PC-3 (cell line): ENCODE measurements around the gene CALM3.

ENCODE experiments used
- EZH2 ChIP-seq: fragments of 300-600 bp; sonication (generic); IDR thresholded peaks from one replicate; pipeline ENCODE4 v1.6.1; 2017; ENCODE audit warnings: antibody characterized with exemption, mild to moderate bottlenecking, low read length; ENCODE audit not compliant: unreplicated experiment
- EZH2phosphoT487 ChIP-seq: fragments of 300-600 bp; sonication (generic); IDR thresholded peaks from 2 replicates; pipeline ENCODE4 v1.6.1; 2018; ENCODE audit warnings: mild to moderate bottlenecking, antibody characterized with exemption, low read length, borderline replicate concordance
- TF ChIP-seq, protein P1 (sequence below): fragments of 300-600 bp; sonication (generic); conservative IDR thresholded peaks from 2 replicates; pipeline ENCODE4 v1.5.1; 2017; ENCODE audit warnings: antibody characterized with exemption, low read depth, mild to moderate bottlenecking, low read length

DNA sequence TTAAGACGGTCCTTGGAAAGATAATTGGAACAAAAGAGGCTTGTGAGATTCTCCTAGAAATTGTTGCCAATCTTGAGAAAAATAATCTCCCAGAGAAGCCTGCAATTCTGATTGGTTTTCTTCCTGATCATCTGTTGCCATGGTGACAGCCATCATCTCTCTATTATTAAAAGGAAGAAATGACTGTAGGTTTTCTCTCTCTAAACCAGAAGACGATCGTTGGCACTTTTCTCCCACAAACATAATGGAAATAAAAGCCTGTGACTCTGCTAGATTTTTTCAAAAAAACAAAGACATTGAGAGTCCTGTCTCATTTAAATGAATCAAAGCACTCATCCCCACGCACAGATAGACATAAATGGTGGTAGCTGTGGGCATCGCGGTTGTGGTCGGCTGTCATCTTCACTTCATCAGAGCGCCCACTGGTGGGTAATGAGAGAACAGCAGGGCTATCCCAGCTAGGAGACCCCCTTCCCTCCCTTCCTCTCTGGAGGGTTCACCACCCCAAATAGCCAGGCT is 21.7 kb upstream of the CALM3 start:
- TF ChIP-seq EZH2, result no peak
- TF ChIP-seq, protein P1, sequence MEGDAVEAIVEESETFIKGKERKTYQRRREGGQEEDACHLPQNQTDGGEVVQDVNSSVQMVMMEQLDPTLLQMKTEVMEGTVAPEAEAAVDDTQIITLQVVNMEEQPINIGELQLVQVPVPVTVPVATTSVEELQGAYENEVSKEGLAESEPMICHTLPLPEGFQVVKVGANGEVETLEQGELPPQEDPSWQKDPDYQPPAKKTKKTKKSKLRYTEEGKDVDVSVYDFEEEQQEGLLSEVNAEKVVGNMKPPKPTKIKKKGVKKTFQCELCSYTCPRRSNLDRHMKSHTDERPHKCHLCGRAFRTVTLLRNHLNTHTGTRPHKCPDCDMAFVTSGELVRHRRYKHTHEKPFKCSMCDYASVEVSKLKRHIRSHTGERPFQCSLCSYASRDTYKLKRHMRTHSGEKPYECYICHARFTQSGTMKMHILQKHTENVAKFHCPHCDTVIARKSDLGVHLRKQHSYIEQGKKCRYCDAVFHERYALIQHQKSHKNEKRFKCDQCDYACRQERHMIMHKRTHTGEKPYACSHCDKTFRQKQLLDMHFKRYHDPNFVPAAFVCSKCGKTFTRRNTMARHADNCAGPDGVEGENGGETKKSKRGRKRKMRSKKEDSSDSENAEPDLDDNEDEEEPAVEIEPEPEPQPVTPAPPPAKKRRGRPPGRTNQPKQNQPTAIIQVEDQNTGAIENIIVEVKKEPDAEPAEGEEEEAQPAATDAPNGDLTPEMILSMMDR, result peak; percentile 57
- no peak for TF ChIP-seq EZH2phosphoT487
